ENCODE measurements around the gene ZBTB20. TPM values are rescaled to one million over a fixed set of nuclear protein-coding genes. Genes with fewer than 3 reads are reported as not detected.

The ZBTB20 gene
- total RNA-seq, 1 donor from 2014 or later, result 11.2 TPM

- no peak for DNase-seq (ENCODE audit: low read depth)
- H3K4me3 ChIP-seq (ENCODE audit: low read depth, low read length), result no peak overlapping the region
- no peak for TF ChIP-seq CTCF (conservative IDR thresholded peaks at IDR 0.05; ENCODE audit: low read depth, low read length)
Observed at GRCh38 chr3:115089481-115089880, 57.6 kb downstream of the ZBTB20 start.

GRCh38 chr3:115087512-115087911, 59.6 kb downstream of the ZBTB20 start:
- no peak overlapping the region for H3K4me3 ChIP-seq (ENCODE audit: low read depth, low read length)
- DNase-seq (ENCODE audit: low read depth), result no peak
- TF ChIP-seq CTCF (conservative IDR thresholded peaks at IDR 0.05; ENCODE audit: low read depth, low read length), result no peak

- H3K4me3 ChIP-seq (ENCODE audit: low read depth, low read length), result no peak overlapping the region
- TF ChIP-seq CTCF (conservative IDR thresholded peaks at IDR 0.05; ENCODE audit: low read depth, low read length), result no peak
- no peak for DNase-seq (ENCODE audit: low read depth)
Observed at GRCh38 chr3:115086344-115086743, 60.7 kb downstream of the ZBTB20 start.

GRCh38 chr3:115085197-115085865, 61.8 kb downstream of the ZBTB20 start:
- no peak overlapping the region for H3K4me3 ChIP-seq (ENCODE audit: low read depth, low read length)
- TF ChIP-seq CTCF (conservative IDR thresholded peaks at IDR 0.05; ENCODE audit: low read depth, low read length), result peak; percentile 45
- DNase-seq (ENCODE audit: low read depth), result no peak

GRCh38 chr3:115084686-115085085, 62.4 kb downstream of the ZBTB20 start:
- no peak for DNase-seq (ENCODE audit: low read depth)
- no peak overlapping the region for H3K4me3 ChIP-seq (ENCODE audit: low read depth, low read length)
- TF ChIP-seq CTCF (conservative IDR thresholded peaks at IDR 0.05; ENCODE audit: low read depth, low read length), result no peak

- no peak for TF ChIP-seq CTCF (conservative IDR thresholded peaks at IDR 0.05; ENCODE audit: low read depth, low read length)
- no peak for DNase-seq (ENCODE audit: low read depth)
- H3K4me3 ChIP-seq (ENCODE audit: low read depth, low read length), result no peak overlapping the region
Observed at GRCh38 chr3:115082260-115082659, 64.8 kb downstream of the ZBTB20 start.

- no peak for DNase-seq (ENCODE audit: low read depth)
- no peak for TF ChIP-seq CTCF (conservative IDR thresholded peaks at IDR 0.05; ENCODE audit: low read depth, low read length)
- no peak overlapping the region for H3K4me3 ChIP-seq (ENCODE audit: low read depth, low read length)
Observed at GRCh38 chr3:115081444-115081843, 65.6 kb downstream of the ZBTB20 start.
